NCI-H2171 (cell line): Measurements from ENCODE around the gene SLC6A11.

Experiments used
- DNase-seq: peaks from one replicate; lab custom pipeline; 2025; lab: John Stamatoyannopoulos, UW

Gene SLC6A11

GRCh38 chr3:10930666-10931040 is 114.6 kb downstream of the SLC6A11 start:
- no peak for DNase-seq

DNA sequence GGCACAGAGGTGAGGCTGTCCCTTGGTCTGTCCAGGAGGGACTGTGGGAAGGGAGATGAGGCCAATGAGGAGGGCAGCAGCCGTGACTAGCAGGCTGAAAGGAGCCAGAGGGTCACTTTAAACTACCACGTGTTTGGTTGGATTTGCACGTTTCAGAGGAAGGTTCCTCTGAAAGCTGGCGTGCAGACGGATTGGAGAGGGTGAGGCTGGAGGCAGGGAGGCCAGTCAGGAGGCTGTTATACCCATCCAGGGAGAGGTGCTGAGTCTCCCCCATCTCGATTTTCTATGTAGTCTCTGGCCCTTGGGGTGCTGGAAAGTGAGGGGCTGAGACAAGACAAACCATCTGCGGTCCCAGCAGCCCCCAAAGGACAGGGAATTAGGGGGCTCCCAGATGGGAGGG is 116.6 kb downstream of the SLC6A11 start:
- no peak for DNase-seq

GRCh38 chr3:10933021-10933420 is 117.0 kb downstream of the SLC6A11 start:
- DNase-seq: no peak

GRCh38 chr3:10933470-10933804 is 117.4 kb downstream of the SLC6A11 start:
- DNase-seq: no peak

GRCh38 chr3:10933805-10934481 is 117.9 kb downstream of the SLC6A11 start:
- no peak for DNase-seq

DNA sequence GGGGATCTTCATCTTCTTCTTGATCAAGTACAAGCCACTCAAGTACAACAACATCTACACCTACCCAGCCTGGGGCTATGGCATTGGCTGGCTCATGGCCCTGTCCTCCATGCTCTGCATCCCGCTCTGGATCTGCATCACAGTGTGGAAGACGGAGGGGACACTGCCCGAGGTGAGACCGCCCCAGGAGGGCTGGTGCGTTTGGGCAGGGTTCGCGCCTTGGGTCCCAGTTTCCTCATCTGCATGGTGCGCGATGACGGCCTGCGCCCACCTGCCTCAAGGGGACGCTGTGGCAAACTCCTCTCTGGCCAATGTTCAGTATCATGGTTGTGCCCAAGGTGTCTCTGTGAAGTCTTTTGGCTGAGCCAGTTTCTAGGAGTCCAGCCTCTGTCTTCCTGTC is 119.0 kb downstream of the SLC6A11 start:
- no peak for DNase-seq

DNA sequence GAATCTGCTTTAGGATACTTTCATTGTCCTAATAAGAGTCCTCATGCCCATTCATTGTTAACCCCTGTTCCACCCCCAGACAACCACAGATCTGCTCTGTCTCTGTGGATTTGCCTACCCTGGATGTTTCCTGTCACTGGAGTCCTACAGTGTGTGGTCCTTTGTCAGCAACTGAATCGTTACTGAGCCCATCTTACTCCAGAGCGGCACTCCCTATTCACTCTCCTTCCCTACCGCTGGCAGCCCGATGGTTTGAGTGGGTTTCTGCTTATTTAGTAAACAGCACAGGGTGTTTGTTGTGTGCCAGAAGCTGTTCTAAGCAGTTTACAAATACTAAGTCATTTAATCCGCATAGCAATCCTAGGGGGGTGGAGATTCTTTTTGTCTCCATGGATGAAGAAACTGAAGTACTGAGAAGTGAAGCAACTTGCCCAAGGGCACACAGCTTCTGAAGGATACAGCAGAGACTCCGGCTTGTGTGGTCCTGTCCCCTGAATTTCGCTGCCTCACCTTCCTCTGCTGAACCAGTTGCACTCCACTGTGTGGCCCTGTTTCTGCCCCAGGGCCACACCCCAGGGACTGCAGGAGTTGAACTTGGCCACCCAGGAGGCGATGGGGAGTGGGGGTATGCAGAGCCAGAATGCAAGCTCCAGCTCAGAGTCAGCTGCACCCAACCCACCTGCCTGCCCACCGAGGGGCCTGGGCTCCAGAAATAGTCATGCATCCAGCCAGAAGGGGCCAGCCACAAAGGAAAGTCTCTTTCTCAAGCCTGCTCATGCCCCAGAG is 120.0 kb downstream of the SLC6A11 start:
- no peak for DNase-seq

- no peak for DNase-seq
These were observed 120.7 kb downstream of the SLC6A11 start for GRCh38 chr3:10936686-10937085.

DNA sequence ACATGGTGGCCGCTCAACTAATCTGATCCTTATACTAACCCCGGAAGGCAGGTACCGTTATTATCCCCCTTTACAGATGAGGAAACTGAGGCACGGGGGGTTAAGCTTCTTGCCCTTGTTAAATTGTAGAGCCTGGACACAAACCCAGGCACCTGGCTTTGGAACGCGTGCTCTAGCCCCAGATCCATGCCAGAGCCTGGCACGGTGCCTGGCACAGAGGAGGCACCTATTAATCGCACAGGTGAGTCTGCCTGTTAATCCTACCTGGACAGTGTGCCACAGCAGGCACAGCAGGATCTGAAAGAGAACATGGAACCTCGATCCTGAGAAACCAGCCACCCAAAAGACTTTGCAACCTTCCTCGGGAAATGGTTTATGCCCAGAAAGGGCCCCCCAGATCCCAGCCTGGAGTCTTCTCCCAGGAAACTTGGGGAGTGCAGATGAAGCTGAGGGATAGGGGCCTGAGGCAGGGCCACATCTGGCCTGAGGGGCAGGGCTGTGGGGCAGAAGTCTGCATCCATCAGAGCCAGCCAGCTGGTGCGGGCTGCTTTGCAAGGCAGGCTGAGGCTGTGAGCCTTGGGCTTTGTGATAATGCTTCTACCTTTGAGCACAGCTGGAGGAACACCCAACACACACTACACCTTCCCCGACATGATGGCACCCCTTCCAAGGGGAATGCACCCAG is 121.3 kb downstream of the SLC6A11 start:
- no peak for DNase-seq

DNA sequence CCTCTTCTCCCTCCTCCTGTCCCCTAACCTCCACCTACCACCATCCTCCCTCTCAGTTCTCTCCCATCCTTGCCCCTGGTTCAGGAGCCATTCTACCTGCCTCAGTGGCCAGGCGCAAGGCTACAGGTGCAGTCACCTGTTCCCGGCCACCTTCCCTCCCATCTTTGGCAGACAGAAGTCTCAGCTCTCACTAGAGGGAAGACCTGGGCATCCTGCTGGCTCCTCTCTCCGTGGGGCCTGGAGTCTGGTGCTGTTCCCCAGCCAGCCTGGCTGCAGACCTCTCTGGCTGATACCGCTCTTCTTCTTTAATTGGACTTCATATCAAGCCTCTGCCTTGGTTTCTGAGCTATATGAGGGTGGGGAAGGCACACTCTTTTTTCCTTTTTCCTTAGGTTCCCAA is 123.5 kb downstream of the SLC6A11 start:
- DNase-seq: no peak

- DNase-seq: no peak
These were observed 124.1 kb downstream of the SLC6A11 start for GRCh38 chr3:10940106-10940505.

- DNase-seq: no peak
These were observed 125.9 kb downstream of the SLC6A11 start for GRCh38 chr3:10941972-10942371.

DNA sequence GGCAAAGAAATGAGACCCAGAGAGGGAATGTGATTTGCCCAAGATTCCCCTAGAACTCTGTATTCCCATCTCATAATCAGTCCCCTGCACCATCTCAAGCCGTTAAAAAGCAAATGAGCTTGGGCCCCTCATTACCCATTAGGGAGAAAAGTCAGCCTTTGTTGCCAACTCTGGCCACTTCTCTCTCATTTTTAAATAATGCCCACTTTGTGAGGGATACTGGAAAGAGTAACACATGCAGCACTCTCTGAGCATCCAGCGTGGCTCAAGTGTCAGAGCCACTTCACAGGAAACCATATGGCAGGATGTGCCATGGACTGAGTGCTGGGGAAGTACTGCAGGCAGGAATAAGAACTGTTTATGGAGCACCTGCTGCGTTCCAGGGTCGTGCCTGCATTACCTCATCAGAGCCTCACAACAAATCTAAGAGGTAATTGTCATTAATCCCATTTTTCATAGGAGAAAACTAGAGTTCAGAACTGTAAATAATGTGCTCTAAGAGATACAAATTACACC is 126.7 kb downstream of the SLC6A11 start:
- DNase-seq: no peak

- no peak for DNase-seq
These were observed 128.8 kb downstream of the SLC6A11 start for GRCh38 chr3:10944866-10945265.

GRCh38 chr3:10945683-10946287 is 129.8 kb downstream of the SLC6A11 start:
- DNase-seq: no peak

DNA sequence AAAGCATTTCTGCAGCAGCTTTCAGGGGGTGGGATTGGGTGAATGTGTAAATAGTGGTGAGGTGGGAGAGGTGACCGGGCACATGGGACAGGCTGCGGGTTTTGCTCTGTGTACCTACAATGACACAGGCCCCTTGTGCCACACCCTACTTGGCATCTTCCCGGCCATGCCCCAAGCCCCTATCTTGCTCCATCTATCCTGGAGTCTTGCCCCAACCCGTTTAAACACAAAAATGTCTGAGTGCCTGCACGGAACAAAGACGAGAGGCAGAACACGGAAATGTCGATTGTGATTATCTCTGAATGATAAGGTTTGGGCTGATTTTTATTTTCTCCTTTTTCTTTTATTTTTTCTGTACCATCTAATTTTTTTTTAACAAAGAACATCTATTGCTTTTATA is 130.5 kb downstream of the SLC6A11 start:
- DNase-seq: no peak

- DNase-seq: no peak
These were observed 132.3 kb downstream of the SLC6A11 start for GRCh38 chr3:10948326-10948725.

DNA sequence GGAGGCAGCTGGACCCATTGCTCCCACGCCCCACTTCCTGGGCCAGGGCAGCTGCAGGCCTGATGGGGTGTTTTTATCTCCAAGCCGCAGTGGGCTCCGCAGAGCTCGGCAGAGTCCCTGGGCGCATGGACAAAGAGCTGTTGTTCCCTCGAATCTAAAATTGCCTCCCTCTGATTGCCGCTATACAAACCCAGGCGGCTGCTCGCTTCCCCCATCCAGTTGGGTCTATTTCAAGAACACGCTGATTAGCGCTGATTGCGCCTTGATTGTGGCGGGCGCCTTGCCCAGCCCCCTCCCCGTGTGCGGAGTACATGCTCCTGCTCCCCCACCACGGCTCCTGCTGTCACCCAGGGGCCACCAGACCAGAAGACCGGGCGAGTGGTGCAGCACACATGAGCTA is 133.2 kb downstream of the SLC6A11 start:
- DNase-seq: no peak

- DNase-seq: no peak
These were observed 134.7 kb downstream of the SLC6A11 start for GRCh38 chr3:10950476-10951294.

GRCh38 chr3:10951295-10951926 is 135.4 kb downstream of the SLC6A11 start:
- DNase-seq: no peak

GRCh38 chr3:10952525-10952924 is 136.5 kb downstream of the SLC6A11 start:
- no peak for DNase-seq
